SU-DHL-6 (cell line): Measurements from ENCODE around the gene CCR2.

Experiments
- EZH2phosphoT487 ChIP-seq: fragments of 200-600 bp; sonication (generic), shearing (Covaris generic); conservative IDR thresholded peaks from 2 replicates; pipeline ENCODE4 v1.6.1; 2018; ENCODE audit warnings: mild to moderate bottlenecking, antibody characterized with exemption, low read length, moderate library complexity, mixed read lengths
- TF ChIP-seq, protein P1 (sequence below): fragments of 200-600 bp; sonication (generic); IDR thresholded peaks from one replicate; pipeline ENCODE4 v1.5.1; 2017; ENCODE audit warnings: antibody characterized with exemption, mild to moderate bottlenecking, low read length, moderate library complexity; ENCODE audit not compliant: insufficient read depth, poor library complexity, severe bottlenecking

DNA sequence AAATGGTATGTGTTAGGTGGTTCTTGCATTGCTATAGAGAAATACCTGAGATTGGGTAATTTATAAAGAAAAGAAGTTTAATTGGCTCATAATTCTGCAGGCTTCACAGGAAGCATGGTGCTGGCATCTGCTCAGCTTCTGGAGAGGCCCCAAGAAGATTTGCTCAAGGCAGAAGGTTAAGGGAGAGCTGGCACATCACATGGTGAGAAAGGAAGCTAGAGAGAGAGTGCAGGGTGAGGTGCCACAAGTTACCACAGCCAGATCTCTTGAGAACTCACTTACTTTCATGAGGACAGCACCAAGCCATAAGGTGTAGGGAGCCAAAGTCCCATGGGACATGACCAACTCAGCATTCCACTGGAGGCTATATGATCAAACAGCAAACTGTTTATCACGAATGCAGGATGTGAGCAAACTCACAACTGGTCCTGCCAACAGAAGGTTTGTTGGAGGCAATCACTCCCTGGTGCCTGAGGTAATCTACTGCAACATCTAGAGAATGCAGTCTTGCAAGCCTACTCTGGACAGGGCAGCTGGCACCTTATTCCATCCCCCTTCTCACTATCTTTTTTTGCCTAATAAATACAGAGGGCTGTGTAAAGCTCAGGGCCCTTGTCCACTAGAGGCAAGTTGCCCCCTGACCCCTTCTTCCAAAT is 28.1 kb upstream of the CCR2 start:
- TF ChIP-seq, protein P1, sequence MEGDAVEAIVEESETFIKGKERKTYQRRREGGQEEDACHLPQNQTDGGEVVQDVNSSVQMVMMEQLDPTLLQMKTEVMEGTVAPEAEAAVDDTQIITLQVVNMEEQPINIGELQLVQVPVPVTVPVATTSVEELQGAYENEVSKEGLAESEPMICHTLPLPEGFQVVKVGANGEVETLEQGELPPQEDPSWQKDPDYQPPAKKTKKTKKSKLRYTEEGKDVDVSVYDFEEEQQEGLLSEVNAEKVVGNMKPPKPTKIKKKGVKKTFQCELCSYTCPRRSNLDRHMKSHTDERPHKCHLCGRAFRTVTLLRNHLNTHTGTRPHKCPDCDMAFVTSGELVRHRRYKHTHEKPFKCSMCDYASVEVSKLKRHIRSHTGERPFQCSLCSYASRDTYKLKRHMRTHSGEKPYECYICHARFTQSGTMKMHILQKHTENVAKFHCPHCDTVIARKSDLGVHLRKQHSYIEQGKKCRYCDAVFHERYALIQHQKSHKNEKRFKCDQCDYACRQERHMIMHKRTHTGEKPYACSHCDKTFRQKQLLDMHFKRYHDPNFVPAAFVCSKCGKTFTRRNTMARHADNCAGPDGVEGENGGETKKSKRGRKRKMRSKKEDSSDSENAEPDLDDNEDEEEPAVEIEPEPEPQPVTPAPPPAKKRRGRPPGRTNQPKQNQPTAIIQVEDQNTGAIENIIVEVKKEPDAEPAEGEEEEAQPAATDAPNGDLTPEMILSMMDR, result no peak
- TF ChIP-seq EZH2phosphoT487, result no peak
